Embryonic facial prominence (tissue), 1 donor: Measurements from ENCODE around the gene TMBIM6.
"Not testable (repeated sequence)": the region's sequence is repeated elsewhere in the genome, so short reads cannot be mapped to it uniquely, and the experiment has no call there.

ENCODE experiments used
- DNase-seq: peaks from one replicate; pipeline ENCODE4 v3.0.0-alpha.2; 2016; ENCODE audit errors: extremely low spot score

The TMBIM6 gene

GRCh38 chr12:49728446-49728845 is 12.9 kb upstream of the TMBIM6 start:
- no peak for DNase-seq

- DNase-seq: no peak
Measured at GRCh38 chr12:49730050-49730449, 11.3 kb upstream of the TMBIM6 start.

GRCh38 chr12:49730568-49731101 is 10.7 kb upstream of the TMBIM6 start:
- DNase-seq: no peak

GRCh38 chr12:49733219-49734017 is 7.9 kb upstream of the TMBIM6 start:
- no peak for DNase-seq

- not testable (repeated sequence) for DNase-seq
Measured at GRCh38 chr12:49734900-49735299, 6.5 kb upstream of the TMBIM6 start.

GRCh38 chr12:49738721-49739120 is 2.6 kb upstream of the TMBIM6 start:
- DNase-seq: not testable (repeated sequence)

GRCh38 chr12:49740277-49740676 is 1.1 kb upstream of the TMBIM6 start:
- not testable (repeated sequence) for DNase-seq

- no peak for DNase-seq
Measured at GRCh38 chr12:49741882-49742620, 694 bp downstream of the TMBIM6 start.

GRCh38 chr12:49744363-49744885 is 3.1 kb downstream of the TMBIM6 start:
- no peak for DNase-seq

GRCh38 chr12:49748306-49748705 is 6.9 kb downstream of the TMBIM6 start:
- DNase-seq: no peak

GRCh38 chr12:49748800-49749199 is 7.4 kb downstream of the TMBIM6 start:
- DNase-seq: no peak

- no peak for DNase-seq
Measured at GRCh38 chr12:49750027-49750995, 9.0 kb downstream of the TMBIM6 start.

GRCh38 chr12:49750996-49751393 is 9.6 kb downstream of the TMBIM6 start:
- no peak for DNase-seq

- no peak for DNase-seq
Measured at GRCh38 chr12:49761677-49762467, 20.5 kb downstream of the TMBIM6 start.

GRCh38 chr12:49762468-49762847 is 21.1 kb downstream of the TMBIM6 start:
- DNase-seq: no peak

GRCh38 chr12:49763006-49763591 is 21.7 kb downstream of the TMBIM6 start:
- no peak for DNase-seq

GRCh38 chr12:49764126-49764525 is 22.8 kb downstream of the TMBIM6 start:
- DNase-seq: no peak

- DNase-seq: no peak
Measured at GRCh38 chr12:49766115-49766455, 24.7 kb downstream of the TMBIM6 start.

- no peak for DNase-seq
Measured at GRCh38 chr12:49767333-49767732, 26.0 kb downstream of the TMBIM6 start.

- DNase-seq: not testable (repeated sequence)
Measured at GRCh38 chr12:49773102-49773501, 31.7 kb downstream of the TMBIM6 start.
